T follicular helper cell (primary cell): ENCODE results near the gene PPM1F.
"Not testable (repeated sequence)": the region's sequence is repeated elsewhere in the genome, so short reads cannot be mapped to it uniquely, and the experiment has no call there.

Experiments
- DNase-seq: peaks from one replicate; pipeline ENCODE4 v3.0.0-alpha.2; 2020; ENCODE audit warnings: low read depth

The PPM1F gene

DNA sequence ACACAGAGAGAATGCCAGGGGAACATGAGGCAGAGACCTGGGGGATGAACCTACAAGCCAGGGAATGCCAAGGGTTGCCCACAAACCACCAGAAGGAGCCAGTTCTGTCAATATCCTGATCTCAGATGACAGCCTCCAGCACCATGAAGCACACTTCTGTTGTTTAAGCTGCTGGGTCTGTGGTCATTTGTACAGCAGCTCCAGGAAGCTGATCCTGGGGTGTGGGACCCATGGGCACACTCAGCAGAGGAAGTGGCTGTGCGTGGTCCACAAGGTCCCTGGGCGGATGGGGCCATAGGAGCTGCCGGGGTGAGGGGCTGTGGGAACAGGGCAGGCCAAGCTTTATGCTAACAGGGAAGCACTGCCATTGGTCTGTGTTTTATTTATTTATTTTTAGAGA, 12.1 kb downstream of the PPM1F start:
- no peak for DNase-seq

GRCh38 chr22:21939935-21940334, 12.7 kb downstream of the PPM1F start:
- DNase-seq, result not testable (repeated sequence)

DNA sequence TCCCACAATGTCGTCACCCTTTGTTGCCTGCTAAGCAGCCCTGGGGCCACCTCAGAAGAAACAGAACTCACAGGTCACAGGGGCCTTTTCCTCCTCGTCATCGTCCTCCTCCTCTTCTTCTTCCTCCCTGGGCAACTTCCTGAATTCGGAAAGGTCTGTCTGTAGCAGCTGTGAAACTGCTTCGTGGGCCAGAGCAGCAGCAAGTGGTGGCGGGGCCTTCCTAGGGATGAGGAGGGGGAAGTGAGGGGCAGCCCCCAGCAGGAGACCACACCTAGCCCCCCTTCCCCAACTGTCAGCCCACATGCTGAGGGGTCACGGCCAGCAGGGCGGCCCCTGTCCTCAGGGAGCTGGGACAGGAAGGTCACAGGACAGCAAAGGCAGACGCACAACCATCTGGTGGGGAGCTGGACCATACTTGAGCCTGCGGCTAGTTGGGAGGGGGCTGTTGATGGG, 13.2 kb downstream of the PPM1F start:
- DNase-seq, result no peak

DNA sequence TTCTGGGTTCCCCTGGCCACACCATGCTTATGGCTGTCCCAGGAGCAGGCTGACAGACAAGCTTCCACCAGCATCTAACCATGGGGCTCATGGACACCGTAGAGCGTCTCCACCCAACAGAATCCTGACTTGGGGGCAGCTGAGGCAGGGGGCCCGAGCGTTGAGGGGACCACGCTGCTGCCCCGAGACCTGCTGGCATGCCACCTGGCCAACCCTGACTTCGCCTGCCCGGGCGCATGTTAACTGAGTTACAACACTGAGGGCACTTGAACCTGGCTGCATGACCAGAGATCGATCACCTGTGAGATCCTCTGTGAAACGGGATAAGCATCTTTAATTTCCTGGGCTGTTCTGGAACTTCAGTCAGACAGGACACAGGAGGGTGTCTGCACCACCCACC, 13.7 kb downstream of the PPM1F start:
- DNase-seq, result no peak

GRCh38 chr22:21938071-21938822, 14.4 kb downstream of the PPM1F start:
- DNase-seq, result peak; percentile 80

DNA sequence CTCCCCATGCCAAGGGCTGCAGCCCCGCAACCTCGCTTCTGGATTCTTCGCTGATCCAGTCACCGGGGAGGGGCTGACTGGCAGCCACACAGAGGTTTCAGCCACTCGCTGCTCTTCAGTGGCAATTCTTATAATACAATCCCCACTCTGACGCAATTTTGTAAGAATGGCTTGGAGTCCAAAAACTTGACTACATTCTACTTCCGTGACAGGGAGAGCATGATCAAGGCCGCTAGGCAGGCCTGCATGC, 14.9 kb downstream of the PPM1F start:
- DNase-seq, result no peak

DNA sequence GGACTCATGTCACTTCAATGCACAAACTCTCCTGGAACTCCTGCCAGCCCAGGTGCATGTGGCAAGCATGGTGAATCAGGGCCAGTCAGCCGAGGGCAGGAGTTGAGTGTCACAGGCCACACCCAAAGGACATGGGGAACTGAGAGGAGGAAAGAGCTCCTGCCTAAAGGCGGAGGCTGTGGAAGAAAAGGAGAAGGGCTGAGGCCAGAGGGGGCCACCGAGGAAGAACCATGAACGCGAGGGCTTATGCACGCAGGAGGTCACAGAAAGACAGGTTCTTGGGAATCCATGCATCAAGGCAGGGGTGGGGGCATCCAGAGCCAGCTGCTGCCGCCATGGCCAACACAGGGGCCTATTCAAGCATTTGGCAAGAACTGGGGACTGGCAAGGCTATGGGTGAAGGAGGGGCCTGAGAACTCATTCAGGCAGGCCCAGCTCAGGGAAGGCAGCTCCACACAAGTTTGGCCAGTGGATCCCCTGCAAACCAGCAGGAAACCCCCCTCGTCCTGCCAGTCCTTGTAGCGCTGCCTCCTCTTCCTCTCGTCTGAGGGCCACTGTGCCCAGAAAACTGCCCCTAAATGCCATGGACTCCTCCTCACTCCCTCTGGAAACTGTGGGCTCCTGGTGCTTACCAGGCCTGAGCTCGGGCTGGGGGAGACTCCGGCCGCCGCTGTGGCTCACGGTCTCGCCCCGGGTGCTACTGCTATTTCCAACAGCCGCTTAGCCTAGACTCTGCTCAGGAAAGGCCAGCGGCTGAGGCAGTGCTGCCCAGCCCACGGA, 15.4 kb downstream of the PPM1F start:
- no peak for DNase-seq

DNA sequence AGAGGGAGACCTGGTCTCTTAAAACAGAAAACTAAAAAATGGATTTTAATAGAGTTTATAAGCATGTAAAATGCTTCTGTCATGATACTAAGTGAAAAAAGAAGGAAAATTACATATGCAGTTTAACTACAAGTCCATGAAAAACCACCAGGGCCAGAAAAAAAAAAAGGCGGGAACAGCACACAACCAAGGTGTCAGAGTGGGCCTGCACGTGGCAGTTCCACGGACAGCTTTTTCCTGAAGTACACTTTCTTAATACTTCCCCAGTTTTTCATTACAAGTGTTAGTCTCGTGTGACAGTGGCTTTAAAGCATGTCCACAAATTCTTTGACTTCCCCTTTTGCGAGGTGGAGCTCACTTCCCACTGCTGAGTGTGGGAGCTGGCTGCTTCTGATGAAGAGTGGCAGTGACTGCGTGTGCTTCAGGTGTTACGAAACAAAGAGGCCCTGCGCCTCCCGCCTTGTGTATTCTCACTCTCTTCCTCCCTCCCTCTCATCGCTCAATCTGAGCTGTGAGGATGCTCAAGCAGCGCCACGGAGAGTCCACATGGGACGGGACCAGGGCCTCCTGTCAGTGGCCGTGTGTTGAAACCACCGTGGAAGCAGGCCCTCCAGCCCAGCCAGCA, 16.4 kb downstream of the PPM1F start:
- no peak for DNase-seq

- no peak for DNase-seq
Measured at GRCh38 chr22:21933910-21934309, 18.7 kb downstream of the PPM1F start.

- DNase-seq, result no peak
Measured at GRCh38 chr22:21933413-21933812, 19.2 kb downstream of the PPM1F start.

DNA sequence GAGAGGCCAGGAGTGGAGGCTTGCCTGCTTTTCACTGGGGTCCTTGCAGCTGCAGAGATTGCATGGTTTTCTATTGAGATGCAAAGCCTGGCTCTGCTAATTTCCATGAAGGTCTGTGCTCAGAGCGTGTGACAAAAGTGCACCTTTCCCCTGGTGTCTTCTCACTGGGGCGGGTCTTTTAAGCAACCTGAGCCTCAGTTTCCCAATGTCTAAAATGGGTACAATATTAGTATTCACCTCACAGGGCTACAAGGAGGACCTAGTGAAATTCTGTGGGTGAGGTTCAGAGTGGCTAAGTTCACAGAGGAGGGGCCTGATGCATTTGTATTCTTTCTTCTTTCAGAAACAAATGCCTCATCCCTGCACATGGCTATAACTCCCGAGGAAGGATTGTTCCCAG, 20.3 kb downstream of the PPM1F start:
- no peak for DNase-seq

- no peak for DNase-seq
Measured at GRCh38 chr22:21931056-21931455, 21.6 kb downstream of the PPM1F start.

- no peak for DNase-seq
Measured at GRCh38 chr22:21929253-21929652, 23.4 kb downstream of the PPM1F start.

DNA sequence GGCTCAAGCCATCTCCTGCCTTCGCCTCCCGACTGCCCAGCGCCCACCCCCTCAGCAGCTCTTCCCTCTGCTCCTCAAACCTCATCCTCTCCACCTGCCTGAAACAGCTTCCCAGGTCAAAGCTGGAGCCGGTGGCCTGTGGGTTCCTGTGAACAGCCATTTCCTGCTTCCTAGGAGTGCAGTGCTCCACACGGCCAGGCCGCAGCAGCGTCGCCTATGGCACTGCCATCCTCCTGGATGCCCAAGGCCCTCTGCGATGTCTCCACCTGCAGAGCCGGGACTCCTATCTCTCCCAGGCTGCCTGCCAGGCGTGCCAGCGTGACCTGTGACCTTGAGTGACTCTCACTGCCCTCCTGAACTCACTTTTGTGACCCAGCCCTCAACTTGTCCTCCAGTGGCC, 24.6 kb downstream of the PPM1F start:
- DNase-seq, result no peak

- DNase-seq, result no peak
Measured at GRCh38 chr22:21927174-21927823, 25.3 kb downstream of the PPM1F start.

DNA sequence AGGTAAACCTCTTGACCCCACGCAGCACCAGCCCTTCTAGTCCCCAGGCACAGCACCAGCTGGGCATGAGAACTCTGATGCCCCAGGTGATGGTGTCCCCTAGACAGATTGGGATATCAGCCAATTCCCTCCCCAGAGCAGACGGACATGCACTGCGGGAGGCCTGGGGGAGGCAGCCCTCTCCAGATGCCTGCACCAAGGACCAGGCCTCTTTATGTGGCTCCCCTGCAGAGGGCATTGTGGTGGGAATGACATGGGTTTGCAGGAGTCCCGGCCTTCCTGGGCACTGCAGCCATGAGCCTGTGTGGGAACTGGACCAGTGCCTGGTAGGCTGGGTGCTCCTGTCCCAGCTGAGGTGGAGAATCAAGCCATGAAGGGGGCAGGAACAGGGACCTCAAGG, 25.9 kb downstream of the PPM1F start:
- DNase-seq, result no peak

- DNase-seq, result no peak
Measured at GRCh38 chr22:21923163-21923561, 29.5 kb downstream of the PPM1F start.

DNA sequence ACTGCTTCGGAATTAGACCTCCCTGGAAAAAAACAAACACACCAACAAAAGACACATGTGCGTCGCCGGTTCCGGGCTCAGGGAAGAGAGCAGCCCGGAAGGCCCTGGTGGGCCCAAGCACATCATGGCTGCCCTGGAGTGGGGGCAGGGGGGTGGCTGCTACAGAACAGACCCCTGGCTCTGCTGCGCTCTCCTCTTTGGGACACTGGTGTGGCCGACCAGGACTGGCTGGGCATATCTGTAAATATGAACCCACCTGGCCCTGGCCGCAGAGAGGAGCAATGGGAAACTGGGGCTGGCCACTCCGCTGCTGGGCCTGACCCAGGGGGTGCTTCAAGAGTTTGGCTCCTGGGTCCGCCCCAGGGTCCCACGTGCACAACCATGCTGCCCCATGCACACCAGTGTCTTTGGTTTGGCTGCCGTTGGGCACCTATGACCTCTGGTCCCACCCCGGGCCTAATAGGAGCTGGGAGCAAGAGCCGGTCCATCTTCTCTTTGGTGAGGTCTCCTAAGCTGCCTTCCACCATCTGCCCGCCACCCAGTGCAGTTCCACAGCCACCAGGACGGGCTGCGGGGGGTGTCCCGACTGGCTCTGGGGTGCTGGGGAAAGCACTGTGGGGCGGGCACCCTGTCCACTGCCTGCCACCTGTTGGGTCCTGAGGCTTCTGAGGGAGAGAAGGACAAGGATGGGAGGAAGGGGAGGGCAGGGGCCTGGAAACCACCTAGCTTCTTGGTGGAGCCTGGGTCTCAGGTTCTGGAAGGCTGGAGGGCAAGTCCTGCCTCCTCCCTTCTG, 30.1 kb downstream of the PPM1F start:
- DNase-seq, result no peak

GRCh38 chr22:21921729-21922128, 30.9 kb downstream of the PPM1F start:
- DNase-seq, result no peak

- DNase-seq, result no peak
Measured at GRCh38 chr22:21921184-21921721, 31.4 kb downstream of the PPM1F start.

GRCh38 chr22:21920341-21921183, 32.1 kb downstream of the PPM1F start:
- DNase-seq, result no peak
